HepG2 (cell line): ENCODE data around the gene TMEM80. TPM values are rescaled to one million over a fixed set of nuclear protein-coding genes. Genes with fewer than 3 reads are reported as not detected.
A peak's percentile ranks its signal among the peaks of the same experiment; 100 is the strongest.

ENCODE experiments used
- CSRNP1 ChIP-seq: sonication (generic); formaldehyde crosslinking; IDR thresholded peaks from 2 replicates; pipeline ENCODE4 v1.8.1; 2023; ENCODE audit warnings: mild to moderate bottlenecking, missing genetic modification reagents
- DRAP1 ChIP-seq: IDR thresholded peaks from 2 replicates; pipeline ENCODE4 v1.6.1; 2016; ENCODE audit warnings: missing genetic modification reagents, missing compliant biosample characterization
- FOXJ3 ChIP-seq: sonication (generic); formaldehyde crosslinking; IDR thresholded peaks from 2 replicates; pipeline ENCODE4 v1.4.0; 2020; ENCODE audit warnings: missing genetic modification reagents, mild to moderate bottlenecking, borderline replicate concordance
- GATAD1 ChIP-seq: IDR thresholded peaks from 2 replicates; pipeline ENCODE4 v1.6.1; 2016; ENCODE audit warnings: missing genetic modification reagents, missing compliant biosample characterization
- HOXA9 ChIP-seq: sonication (generic); formaldehyde crosslinking; IDR thresholded peaks from 2 replicates; pipeline ENCODE4 v1.8.1; 2022; ENCODE audit warnings: missing genetic modification reagents, mild to moderate bottlenecking, moderate library complexity, borderline replicate concordance
- MIXL1 ChIP-seq: IDR thresholded peaks from 2 replicates; pipeline ENCODE4 v1.6.1; 2016
- NFKB2 ChIP-seq: sonication (generic); formaldehyde crosslinking; IDR thresholded peaks from 2 replicates; pipeline ENCODE4 v1.4.0; 2020; ENCODE audit warnings: missing genetic modification reagents, borderline replicate concordance
- POLR2A ChIP-seq, 2 experiments: IDR thresholded peaks; 2 replicates each; pipeline ENCODE4 v1.6.1; 2011; ENCODE audit warnings: low read depth in 2 of 2, low read length in 2 of 2, mild to moderate bottlenecking in 1 of 2, moderate library complexity in 1 of 2; ENCODE audit not compliant: insufficient read depth in 1 of 2
- PPARG ChIP-seq: conservative IDR thresholded peaks from 2 replicates; pipeline ENCODE4 v1.6.1; 2016; ENCODE audit warnings: missing biosample characterization, missing genetic modification reagents
- RXRB ChIP-seq: IDR thresholded peaks from 2 replicates; pipeline ENCODE4 v1.6.1; 2016; ENCODE audit warnings: borderline replicate concordance, missing genetic modification reagents, missing compliant biosample characterization
- SALL2 ChIP-seq: sonication (generic); formaldehyde crosslinking; IDR thresholded peaks from 2 replicates; pipeline ENCODE4 v1.8.1; 2023; ENCODE audit warnings: mild to moderate bottlenecking, missing genetic modification reagents, inconsistent platforms
- SKI ChIP-seq: fragments of 450-650 bp; IDR thresholded peaks from one replicate; pipeline ENCODE4 v1.6.1; 2018; ENCODE audit warnings: mild to moderate bottlenecking; ENCODE audit not compliant: partially characterized antibody
- SSRP1 ChIP-seq: IDR thresholded peaks from 2 replicates; pipeline ENCODE4 v1.6.1; 2016; ENCODE audit warnings: control low read depth
- TAF1 ChIP-seq: sonication (generic); formaldehyde crosslinking; IDR thresholded peaks from 2 replicates; pipeline ENCODE4 v1.4.0; 2020; ENCODE audit warnings: missing genetic modification reagents
- TCF12 ChIP-seq, 2 experiments: fragments of 450-650 bp in 1 of 2; sonication (generic) in 1 of 2; formaldehyde crosslinking in 1 of 2; IDR thresholded peaks; 2 replicates each; pipeline versions ENCODE4 v1.6.1 to v1.8.0; 2017 to 2022; ENCODE audit warnings: antibody characterized with exemption in 1 of 2, mild to moderate bottlenecking in 1 of 2, missing genetic modification reagents in 1 of 2, moderate library complexity in 1 of 2
- THAP11 ChIP-seq: IDR thresholded peaks from 2 replicates; pipeline ENCODE4 v1.6.1; 2016; ENCODE audit warnings: missing biosample characterization, missing genetic modification reagents
- TOPORS ChIP-seq: sonication (generic); formaldehyde crosslinking; IDR thresholded peaks from 2 replicates; pipeline ENCODE4 v1.8.0; 2023; ENCODE audit warnings: mild to moderate bottlenecking, missing genetic modification reagents
- ZFP1 ChIP-seq: IDR thresholded peaks from 2 replicates; pipeline ENCODE4 v1.6.1; 2016
- ZGPAT ChIP-seq: IDR thresholded peaks from 2 replicates; pipeline ENCODE4 v1.6.1; 2016; ENCODE audit warnings: mild to moderate bottlenecking
- ZNF121 ChIP-seq: sonication (generic); formaldehyde crosslinking; IDR thresholded peaks from 2 replicates; pipeline ENCODE4 v1.5.0; 2020; ENCODE audit warnings: mild to moderate bottlenecking, missing genetic modification reagents
- ZNF496 ChIP-seq: sonication (generic); formaldehyde crosslinking; IDR thresholded peaks from 2 replicates; pipeline ENCODE4 v1.8.1; 2023; ENCODE audit warnings: mild to moderate bottlenecking, moderate library complexity, missing genetic modification reagents; ENCODE audit not compliant: insufficient replicate concordance
- ZNF547 ChIP-seq: sonication (generic); formaldehyde crosslinking; IDR thresholded peaks from 2 replicates; pipeline ENCODE4 v1.5.1; 2020; ENCODE audit warnings: mild to moderate bottlenecking, missing genetic modification reagents
- ZNF563 ChIP-seq: sonication (generic); formaldehyde crosslinking; IDR thresholded peaks from 2 replicates; pipeline ENCODE4 v1.8.0; 2022; ENCODE audit warnings: mild to moderate bottlenecking, moderate library complexity, missing genetic modification reagents
- ZNF768 ChIP-seq: sonication (generic); formaldehyde crosslinking; IDR thresholded peaks from 2 replicates; pipeline ENCODE4 v1.4.0; 2020; ENCODE audit warnings: missing genetic modification reagents
- ZNF883 ChIP-seq: sonication (generic); formaldehyde crosslinking; IDR thresholded peaks from 2 replicates; pipeline ENCODE4 v1.5.1; 2020; ENCODE audit warnings: mild to moderate bottlenecking, missing genetic modification reagents; ENCODE audit errors: not compliant biosample characterization
- polyA plus RNA-seq, 8 experiments: library from polyadenylated mRNA; depleted of rRNA in 3 of 8; stranded (reverse) in 7 of 8; unstranded in 1 of 8; fragments of >200 nt; fragmentation: Illumina TruSeq in 4 of 8; extraction: Trizol in 4 of 8; gene quantifications; 2 replicates each; pipeline versions ENCODE4 v1.2.1 to v1.2.3, GENCODE V29; 2011 to 2016; ENCODE audit warnings: low read depth in 4 of 8, missing spikeins in 1 of 8, mixed read lengths in 1 of 8; ENCODE audit not compliant: insufficient read depth in 1 of 8
- total RNA-seq, 5 experiments: library from RNA; depleted of rRNA; stranded (reverse); fragments of >200 nt; fragmentation: Illumina TruSeq; extraction: Trizol; gene quantifications; 2 replicates each; pipeline ENCODE4 v1.2.3, GENCODE V29; 2016; ENCODE audit warnings: low read depth in 1 of 5
- TF ChIP-seq, protein P1 (sequence below): sonication (generic); formaldehyde crosslinking; IDR thresholded peaks from 2 replicates; pipeline ENCODE4 v1.8.1; 2023; ENCODE audit warnings: mild to moderate bottlenecking, missing genetic modification reagents

The TMEM80 gene
- total and polyA plus RNA-seq, 2 of the 13 experiments (the other 11 are each of a cell fraction or from before 2014, with no cell fraction given): 5.6 to 17.1 TPM

- TF ChIP-seq ZGPAT (CRISPR knock-in tag) (peak; percentile 86), FOXJ3 (CRISPR knock-in tag) (peak; percentile 34; the same call in 1 of the 2 replicates), SKI (peak; percentile 66), TAF1 (CRISPR knock-in tag) (peak; percentile 50), ZNF768 (peak; percentile 35; the same call in 1 of the 2 replicates), ZNF121 (peak; percentile 60; the same call in 1 of the 2 replicates), HOXA9 (CRISPR knock-in tag) (no peak), GATAD1 (CRISPR knock-in tag) (peak; percentile 54), RXRB (CRISPR knock-in tag) (peak; percentile 67), TOPORS (CRISPR knock-in tag) (peak; percentile 74; the same call in 1 of the 2 replicates), ZFP1 (CRISPR knock-in tag) (0 out of 2 replicates have a peak, but pooled peaks have one; percentile 27), SALL2 (CRISPR knock-in tag) (0 out of 2 replicates have a peak, but pooled peaks have one; percentile 45), NFKB2 (CRISPR knock-in tag) (peak; percentile 60), SSRP1 (CRISPR knock-in tag) (peak; percentile 55; the same call in 1 of the 2 replicates), ZNF496 (CRISPR knock-in tag) (no peak), CSRNP1 (CRISPR knock-in tag) (peak; percentile 93), ZNF547 (CRISPR knock-in tag) (peak; percentile 5; the same call in 1 of the 2 replicates), POLR2A (IDR thresholded peaks at IDR 0.05; ENCODE audit: insufficient read depth in 1 of 2, low read depth in 2 of 2, low read length in 2 of 2) (peak; percentile 33 to 45), ZNF883 (CRISPR knock-in tag) (peak; percentile 56), TCF12 (IDR thresholded peaks at IDR 0.05) (no peak), TCF12 (CRISPR knock-in tag; IDR thresholded peaks at IDR 0.05) (0 out of 2 replicates have a peak, but pooled peaks have one; percentile 46), THAP11 (CRISPR knock-in tag) (peak; percentile 61; the same call in 1 of the 2 replicates), ZNF563 (CRISPR knock-in tag) (peak; percentile 25; the same call in 1 of the 2 replicates), DRAP1 (peak; percentile 23; the same call in 1 of the 2 replicates), PPARG (CRISPR knock-in tag) (0 out of 2 replicates have a peak, but pooled peaks have one; percentile 18), MIXL1 (CRISPR knock-in tag) (no peak)
- TF ChIP-seq, protein P1, sequence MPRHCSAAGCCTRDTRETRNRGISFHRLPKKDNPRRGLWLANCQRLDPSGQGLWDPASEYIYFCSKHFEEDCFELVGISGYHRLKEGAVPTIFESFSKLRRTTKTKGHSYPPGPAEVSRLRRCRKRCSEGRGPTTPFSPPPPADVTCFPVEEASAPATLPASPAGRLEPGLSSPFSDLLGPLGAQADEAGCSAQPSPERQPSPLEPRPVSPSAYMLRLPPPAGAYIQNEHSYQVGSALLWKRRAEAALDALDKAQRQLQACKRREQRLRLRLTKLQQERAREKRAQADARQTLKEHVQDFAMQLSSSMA: peak; percentile 49; the same call in 1 of the 2 replicates
Measured at GRCh38 chr11:727859-728748, 32.5 kb downstream of the TMEM80 start (continued).
